Right lobe of liver (tissue), 4 donors: ENCODE measurements around the gene NR2F6.

Experiments used
- POLR2A ChIP-seq: fragments of 450-650 bp; IDR thresholded peaks from one replicate; pipeline ENCODE4 v1.6.1; 2017; ENCODE audit warnings: antibody characterized with exemption, mild to moderate bottlenecking
- TF ChIP-seq, protein P1 (sequence below), 4 donors: fragments of 200-600 bp in 3 of 4; fragments of 450-650 bp in 1 of 4; IDR thresholded peaks; one replicate each; pipeline versions ENCODE4 v1.5.1 to v1.8.0; 2016 to 2022; ENCODE audit warnings: antibody characterized with exemption in 4 of 4, mild to moderate bottlenecking in 2 of 4
- donor health status: DM: no; HTN: no; CAD: no.
- donor health status: DM: no; HTN: no; CAD: no.
- donor health status: DM: no; HTN: yes; CAD: no.

DNA sequence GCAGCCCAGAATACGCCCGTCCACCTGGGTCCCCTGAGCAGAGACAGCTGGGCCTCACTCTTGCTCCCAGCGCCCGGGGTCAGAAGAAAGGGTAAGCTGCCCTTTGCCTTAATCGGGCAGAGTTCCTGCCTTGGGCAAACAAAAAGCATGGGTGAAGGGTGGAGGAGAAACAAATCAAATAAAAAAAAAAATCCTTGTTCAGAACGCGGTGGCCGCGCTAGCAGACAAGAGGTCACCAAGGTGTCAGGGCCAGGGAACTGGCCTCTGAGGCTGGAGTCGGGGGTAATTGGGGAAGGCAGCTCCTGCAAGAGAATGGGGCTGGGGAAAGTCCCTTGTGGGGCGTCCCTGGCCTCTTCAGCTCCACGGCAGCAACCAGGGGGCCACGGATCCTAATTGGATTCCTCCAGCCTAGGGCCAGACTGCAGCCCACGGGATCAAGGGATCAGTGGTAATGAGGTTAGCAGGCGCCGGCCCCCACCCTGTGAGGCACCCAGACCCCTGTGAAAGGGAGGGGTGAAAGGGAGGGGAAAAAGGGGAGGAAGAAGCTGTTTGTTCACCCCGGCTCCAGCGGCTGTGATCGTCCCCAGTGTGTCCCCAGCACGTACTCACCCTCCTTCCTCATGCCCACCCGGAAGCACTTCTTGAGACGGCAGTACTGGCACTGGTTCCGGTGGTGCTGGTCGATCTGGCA is 5.5 kb downstream of the NR2F6 start:
- TF ChIP-seq, protein P1, sequence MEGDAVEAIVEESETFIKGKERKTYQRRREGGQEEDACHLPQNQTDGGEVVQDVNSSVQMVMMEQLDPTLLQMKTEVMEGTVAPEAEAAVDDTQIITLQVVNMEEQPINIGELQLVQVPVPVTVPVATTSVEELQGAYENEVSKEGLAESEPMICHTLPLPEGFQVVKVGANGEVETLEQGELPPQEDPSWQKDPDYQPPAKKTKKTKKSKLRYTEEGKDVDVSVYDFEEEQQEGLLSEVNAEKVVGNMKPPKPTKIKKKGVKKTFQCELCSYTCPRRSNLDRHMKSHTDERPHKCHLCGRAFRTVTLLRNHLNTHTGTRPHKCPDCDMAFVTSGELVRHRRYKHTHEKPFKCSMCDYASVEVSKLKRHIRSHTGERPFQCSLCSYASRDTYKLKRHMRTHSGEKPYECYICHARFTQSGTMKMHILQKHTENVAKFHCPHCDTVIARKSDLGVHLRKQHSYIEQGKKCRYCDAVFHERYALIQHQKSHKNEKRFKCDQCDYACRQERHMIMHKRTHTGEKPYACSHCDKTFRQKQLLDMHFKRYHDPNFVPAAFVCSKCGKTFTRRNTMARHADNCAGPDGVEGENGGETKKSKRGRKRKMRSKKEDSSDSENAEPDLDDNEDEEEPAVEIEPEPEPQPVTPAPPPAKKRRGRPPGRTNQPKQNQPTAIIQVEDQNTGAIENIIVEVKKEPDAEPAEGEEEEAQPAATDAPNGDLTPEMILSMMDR (IDR thresholded peaks at IDR 0.05) = no peak
- no peak for TF ChIP-seq POLR2A
